DOHH2 (cell line): ENCODE results near the gene CAMKMT.

Experiments
- EZH2phosphoT487 ChIP-seq: fragments of 200-600 bp; sonication (generic); IDR thresholded peaks from 2 replicates; pipeline ENCODE4 v1.6.1; 2017; ENCODE audit warnings: borderline replicate concordance, mild to moderate bottlenecking, antibody characterized with exemption, low read length, moderate library complexity, mixed read lengths
- TF ChIP-seq, protein P1 (sequence below): fragments of 200-600 bp; sonication (generic); IDR thresholded peaks from one replicate; pipeline ENCODE4 v1.5.1; 2014; ENCODE audit warnings: antibody characterized with exemption, mild to moderate bottlenecking, low read depth, low read length; ENCODE audit not compliant: poor library complexity, severe bottlenecking

DNA sequence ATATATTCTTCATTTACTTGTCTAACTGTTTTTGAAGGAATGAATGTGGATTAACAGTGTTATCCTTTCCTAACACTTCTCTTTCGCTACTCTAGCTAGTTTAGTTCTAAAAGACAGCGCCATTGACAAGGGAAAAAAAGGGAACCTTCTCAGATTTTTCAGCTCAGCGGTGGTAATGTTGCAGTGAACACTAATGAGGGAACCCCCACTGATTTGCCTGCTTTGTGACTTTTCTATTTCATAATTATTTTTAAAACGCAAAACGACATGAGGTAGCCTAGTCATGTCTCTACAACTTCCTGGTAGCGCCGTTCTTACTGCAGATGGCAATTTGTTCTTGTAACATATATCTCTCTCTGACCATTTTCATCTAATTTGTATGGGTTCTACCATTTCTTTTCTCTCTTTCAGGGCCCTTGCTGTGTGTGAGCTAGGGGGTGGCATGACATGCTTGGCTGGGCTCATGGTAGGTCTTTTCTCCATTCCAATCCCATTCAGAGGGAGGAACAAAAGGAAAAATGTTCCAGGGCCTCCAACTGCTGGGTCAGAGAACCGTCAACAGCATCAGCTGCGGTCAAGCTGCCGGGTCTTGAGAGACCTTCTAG, 344.2 kb downstream of the CAMKMT start:
- TF ChIP-seq, protein P1, sequence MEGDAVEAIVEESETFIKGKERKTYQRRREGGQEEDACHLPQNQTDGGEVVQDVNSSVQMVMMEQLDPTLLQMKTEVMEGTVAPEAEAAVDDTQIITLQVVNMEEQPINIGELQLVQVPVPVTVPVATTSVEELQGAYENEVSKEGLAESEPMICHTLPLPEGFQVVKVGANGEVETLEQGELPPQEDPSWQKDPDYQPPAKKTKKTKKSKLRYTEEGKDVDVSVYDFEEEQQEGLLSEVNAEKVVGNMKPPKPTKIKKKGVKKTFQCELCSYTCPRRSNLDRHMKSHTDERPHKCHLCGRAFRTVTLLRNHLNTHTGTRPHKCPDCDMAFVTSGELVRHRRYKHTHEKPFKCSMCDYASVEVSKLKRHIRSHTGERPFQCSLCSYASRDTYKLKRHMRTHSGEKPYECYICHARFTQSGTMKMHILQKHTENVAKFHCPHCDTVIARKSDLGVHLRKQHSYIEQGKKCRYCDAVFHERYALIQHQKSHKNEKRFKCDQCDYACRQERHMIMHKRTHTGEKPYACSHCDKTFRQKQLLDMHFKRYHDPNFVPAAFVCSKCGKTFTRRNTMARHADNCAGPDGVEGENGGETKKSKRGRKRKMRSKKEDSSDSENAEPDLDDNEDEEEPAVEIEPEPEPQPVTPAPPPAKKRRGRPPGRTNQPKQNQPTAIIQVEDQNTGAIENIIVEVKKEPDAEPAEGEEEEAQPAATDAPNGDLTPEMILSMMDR, result no peak
- no peak for TF ChIP-seq EZH2phosphoT487
